SK-N-MC (cell line): ENCODE measurements around the gene OTUD7B.

Source experiments
- EZH2 ChIP-seq: fragments of 200-600 bp; sonication (generic); IDR thresholded peaks from one replicate; pipeline ENCODE4 v1.6.1; 2017; ENCODE audit warnings: antibody characterized with exemption
- POLR2AphosphoS5 ChIP-seq: IDR thresholded peaks from 2 replicates; pipeline ENCODE4 v1.6.1; 2012; ENCODE audit warnings: mild to moderate bottlenecking, low read depth, low read length, borderline replicate concordance

DNA sequence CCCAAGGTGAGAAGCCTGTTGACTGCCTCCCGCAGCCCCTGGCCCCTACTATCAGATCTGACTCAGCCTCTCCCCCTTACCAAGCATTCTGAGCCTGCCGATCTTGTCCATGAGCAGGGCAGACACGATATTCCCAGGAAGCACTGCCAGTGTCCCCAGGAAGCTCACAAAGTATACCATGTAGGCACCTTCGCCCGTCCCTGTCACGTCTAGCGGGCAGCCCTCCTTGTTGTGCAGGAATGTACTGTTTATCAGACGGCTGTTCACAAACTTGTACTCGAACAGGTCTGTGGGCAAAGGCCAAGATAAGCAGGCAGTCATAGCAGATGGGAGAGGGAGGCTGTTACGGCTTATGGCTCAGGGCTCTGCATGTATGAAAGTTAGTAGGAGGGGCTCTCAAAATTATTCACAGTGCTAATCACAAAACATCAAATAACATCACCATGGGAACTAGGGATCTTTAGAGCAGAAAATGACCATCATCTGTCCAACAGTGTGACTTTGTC is 103.9 kb downstream of the OTUD7B start:
- TF ChIP-seq EZH2 (no peak), POLR2AphosphoS5 (no peak)
